H1 (cell line): Measurements from ENCODE around the gene PIGH. TPM values are rescaled to one million over a fixed set of nuclear protein-coding genes. Genes with fewer than 3 reads are reported as not detected.

ENCODE experiments used
- BRCA1 ChIP-seq: IDR thresholded peaks from 2 replicates; pipeline ENCODE4 v1.6.1; 2012; ENCODE audit warnings: low read depth, low read length, improper control_type of control experiment
- CEBPB ChIP-seq: IDR thresholded peaks from 2 replicates; pipeline ENCODE4 v1.6.1; 2012; ENCODE audit warnings: low read depth, low read length
- NRF1 ChIP-seq: IDR thresholded peaks from 2 replicates; pipeline ENCODE4 v1.6.1; 2011; ENCODE audit warnings: mild to moderate bottlenecking, low read depth, low read length, improper control_type of control experiment
- SP4 ChIP-seq: IDR thresholded peaks from 2 replicates; pipeline ENCODE4 v1.6.1; 2012; ENCODE audit warnings: low read length, inconsistent platforms
- SRF ChIP-seq: IDR thresholded peaks from 2 replicates; pipeline ENCODE4 v1.6.1; 2011; ENCODE audit warnings: mild to moderate bottlenecking, low read depth, low read length, moderate library complexity
- polyA plus RNA-seq, 7 experiments: library from polyadenylated mRNA; depleted of rRNA in 3 of 7; stranded (reverse) in 5 of 7; unstranded in 2 of 7; fragments of >200 nt in 5 of 7; fragments of 200-250 nt in 2 of 7; gene quantifications; 1 replicate in 5 of 7; 2 replicates in 1 of 7; 4 replicates in 1 of 7; pipeline versions ENCODE4 v1.2.1 to v1.2.3, GENCODE V29; 2011 to 2013; ENCODE audit warnings: missing spikeins in 2 of 7, mixed read lengths in 2 of 7
- total RNA-seq: library from RNA; stranded (reverse); fragmentation: NEBNext Ultra II Directional; extraction: Animal tissue kit (Norgen Biotek cat#: 25700); gene quantifications from 2 replicates; pipeline ENCODE4 v1.2.1, GENCODE V29; 2021
- TF ChIP-seq, protein P1 (sequence below): IDR thresholded peaks from 2 replicates; pipeline ENCODE4 v1.6.1; 2011; ENCODE audit warnings: low read length, improper control_type of control experiment

Gene PIGH
- total and polyA plus RNA-seq, 2 of the 8 experiments (the other 6 are each of a cell fraction or from before 2014, with no cell fraction given) = 7.2 to 8.6 TPM

DNA sequence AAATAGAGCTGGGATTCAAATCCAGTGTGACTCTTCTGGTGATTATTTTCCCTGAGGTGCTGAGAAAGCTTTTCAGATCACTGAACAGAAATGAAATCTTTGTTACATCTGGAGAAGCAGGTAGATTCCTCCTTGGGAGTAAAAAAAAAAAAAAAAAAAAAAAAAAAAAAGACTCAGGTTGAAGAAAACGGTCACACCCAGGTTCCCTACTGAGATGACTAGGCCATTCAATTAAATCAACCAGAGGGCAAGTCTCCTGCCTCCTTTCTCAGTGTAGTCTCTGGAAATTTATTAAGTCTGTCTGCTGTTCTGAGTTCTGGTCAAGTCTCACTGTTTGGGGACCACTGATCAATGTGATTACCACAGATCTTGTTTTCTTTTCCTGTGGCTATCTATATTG lies 43.6 kb upstream of the PIGH start (continued):
- TF ChIP-seq BRCA1 (no peak), NRF1 (no peak), CEBPB (no peak), SP4 (no peak), SRF (no peak)
- TF ChIP-seq, protein P1, sequence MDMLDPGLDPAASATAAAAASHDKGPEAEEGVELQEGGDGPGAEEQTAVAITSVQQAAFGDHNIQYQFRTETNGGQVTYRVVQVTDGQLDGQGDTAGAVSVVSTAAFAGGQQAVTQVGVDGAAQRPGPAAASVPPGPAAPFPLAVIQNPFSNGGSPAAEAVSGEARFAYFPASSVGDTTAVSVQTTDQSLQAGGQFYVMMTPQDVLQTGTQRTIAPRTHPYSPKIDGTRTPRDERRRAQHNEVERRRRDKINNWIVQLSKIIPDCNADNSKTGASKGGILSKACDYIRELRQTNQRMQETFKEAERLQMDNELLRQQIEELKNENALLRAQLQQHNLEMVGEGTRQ = no peak
